Endothelial cell of umbilical vein (primary cell): ENCODE data around the gene PPP1R8. TPM values are rescaled to one million over a fixed set of nuclear protein-coding genes. Genes with fewer than 3 reads are reported as not detected.

ENCODE experiments used
- BruUV-seq: library from RNA; stranded (reverse); fragments of 400-500 nt; replicated peaks from 2 replicates; lab custom pipeline; 2021; lab: Mats Ljungman, UMichigan
- CTCF ChIA-PET: fragments of 300-600, 350-600 bp; sonication (Branson Sonifier 250); formaldehyde crosslinking; loops from one replicate; lab custom pipeline; 2021; ENCODE audit warnings: antibody characterized with exemption, inconsistent platforms; lab: Charles Lee
- POLR2A ChIA-PET: fragments of 300-600, 350-600 bp; sonication (Branson Sonifier 250); formaldehyde crosslinking; loops from one replicate; lab custom pipeline; 2021; ENCODE audit warnings: antibody characterized with exemption, inconsistent platforms; lab: Charles Lee
- DNase-seq: peaks from one replicate; pipeline ENCODE4 v3.0.0-alpha.2; 2011; ENCODE audit warnings: low read depth, low spot score
- FAIRE-seq: peaks from 2 replicates; lab custom pipeline; 2011; peaks lifted over from hg19 to GRCh38; lab: Jason Lieb, UNC
- H2AFZ ChIP-seq: 2 replicates; pipeline ENCODE4 v1.6.0; 2012; ENCODE audit warnings: low read depth, low read length, control low read depth, inconsistent platforms
- H3K27ac ChIP-seq: 2 replicates; pipeline ENCODE4 v1.5.1; 2011; ENCODE audit warnings: low read depth, mild to moderate bottlenecking, control low read depth, low read length, moderate library complexity; ENCODE audit not compliant: insufficient read depth
- H3K27me3 ChIP-seq, 2 experiments: 2 replicates each; pipeline versions ENCODE4 v1.6.0 to v1.6.1; 2011; ENCODE audit warnings: low read length in 2 of 2, mixed read lengths in 1 of 2; ENCODE audit not compliant: control insufficient read depth in 2 of 2, insufficient read depth in 2 of 2
- H3K36me3 ChIP-seq, 2 experiments: 2 replicates in 1 of 2; 3 replicates in 1 of 2; pipeline ENCODE4 v1.5.1; 2011; ENCODE audit warnings: low read length in 2 of 2, mild to moderate bottlenecking in 1 of 2, moderate library complexity in 1 of 2; ENCODE audit not compliant: control insufficient read depth in 2 of 2, insufficient read depth in 2 of 2; ENCODE audit errors: extremely low read depth in 1 of 2
- H3K4me1 ChIP-seq: 3 replicates; pipeline ENCODE4 v1.5.1; 2011; ENCODE audit warnings: mild to moderate bottlenecking, low read length; ENCODE audit not compliant: control insufficient read depth, insufficient read depth; ENCODE audit errors: extremely low read depth
- H3K4me2 ChIP-seq: 2 replicates; pipeline ENCODE4 v1.6.1; 2011; ENCODE audit warnings: low read length, control low read depth, mixed read lengths; ENCODE audit not compliant: insufficient read depth
- H3K4me3 ChIP-seq, 3 experiments: fragments of 200-600 bp in 1 of 3; sonication (generic), shearing (Covaris generic) in 1 of 3; replicated peaks in 1 of 3; 2 replicates each; pipeline ENCODE4 v1.5.1; 2011 to 2016; ENCODE audit warnings: control low read depth in 3 of 3, low read length in 3 of 3, mild to moderate bottlenecking in 2 of 3, inconsistent platforms in 1 of 3, low read depth in 1 of 3, moderate library complexity in 1 of 3; ENCODE audit not compliant: insufficient read depth in 1 of 3
- H3K79me2 ChIP-seq: 2 replicates; pipeline ENCODE4 v1.6.0; 2012; ENCODE audit warnings: low read length, inconsistent platforms; ENCODE audit not compliant: control insufficient read depth, insufficient read depth
- H3K9ac ChIP-seq: replicated peaks from 2 replicates; pipeline ENCODE3; 2011; ENCODE audit warnings: low read length, control low read depth; ENCODE audit not compliant: insufficient read depth; ENCODE audit errors: extremely low read depth
- H3K9me1 ChIP-seq: replicated peaks from 3 replicates; pipeline ENCODE4 v1.6.0; 2011; ENCODE audit warnings: mild to moderate bottlenecking, low read length; ENCODE audit not compliant: control insufficient read depth, insufficient read depth; ENCODE audit errors: extremely low read depth
- H3K9me3 ChIP-seq: replicated peaks from 2 replicates; pipeline ENCODE4 v1.5.1; 2012; ENCODE audit warnings: low read length, inconsistent platforms; ENCODE audit not compliant: control insufficient read depth, insufficient read depth
- H4K20me1 ChIP-seq: replicated peaks from 2 replicates; pipeline ENCODE3; 2011; ENCODE audit warnings: mild to moderate bottlenecking, low read length; ENCODE audit not compliant: control insufficient read depth, insufficient read depth; ENCODE audit errors: extremely low read depth
- CTCF ChIP-seq, 2 donors: IDR thresholded peaks; 1 replicate in 1 of 2; 2 replicates in 1 of 2; pipeline ENCODE4 v1.5.1; 2011; ENCODE audit warnings: low read length in 2 of 2, mild to moderate bottlenecking in 2 of 2, moderate library complexity in 2 of 2, control low read depth in 1 of 2, inconsistent platforms in 1 of 2, low read depth in 1 of 2; ENCODE audit not compliant: insufficient read depth in 1 of 2; ENCODE audit errors: extremely low read depth in 1 of 2
- EZH2 ChIP-seq: IDR thresholded peaks from 2 replicates; pipeline ENCODE4 v1.6.1; 2012; ENCODE audit warnings: borderline replicate concordance, low read depth, mild to moderate bottlenecking, moderate library complexity, low read length, inconsistent platforms; ENCODE audit not compliant: severe bottlenecking
- FOS ChIP-seq: IDR thresholded peaks from 2 replicates; pipeline ENCODE4 v1.6.1; 2011; ENCODE audit warnings: mild to moderate bottlenecking, low read length, moderate library complexity, borderline replicate concordance; ENCODE audit not compliant: insufficient read depth
- GATA2 ChIP-seq: IDR thresholded peaks from 2 replicates; pipeline ENCODE4 v1.7.0; 2011; ENCODE audit warnings: low read depth, mild to moderate bottlenecking, moderate library complexity, mixed read lengths, low read length; ENCODE audit not compliant: insufficient read length, insufficient read depth
- JUN ChIP-seq: IDR thresholded peaks from 2 replicates; pipeline ENCODE4 v1.6.1; 2011; ENCODE audit warnings: borderline replicate concordance, low read depth; ENCODE audit not compliant: insufficient read length, insufficient read depth
- MYC ChIP-seq: IDR thresholded peaks from one replicate; pipeline ENCODE4 v1.6.1; 2011; ENCODE audit warnings: mild to moderate bottlenecking, low read depth, low read length
- POLR2A ChIP-seq: IDR thresholded peaks from 2 replicates; pipeline ENCODE4 v1.6.1; 2012; ENCODE audit warnings: low read depth, mild to moderate bottlenecking, control low read depth, low read length
- POLR2AphosphoS5 ChIP-seq: IDR thresholded peaks from 2 replicates; pipeline ENCODE4 v1.6.1; 2012; ENCODE audit warnings: low read depth, mild to moderate bottlenecking, control low read depth, low read length, moderate library complexity; ENCODE audit not compliant: insufficient read depth
- dilution Hi-C: fragments of 300-500 bp; cut with MboI; formaldehyde crosslinking; loops from one replicate; pipeline ENCODE4 v1.15.0; 2019; ENCODE audit warnings: low sequenced_read_pairs; ENCODE audit not compliant: extremely low pct_ligation_motif_present
- intact Hi-C: fragments of 100-400 bp; cut with micrococcal nuclease; formaldehyde crosslinking; loops from one replicate; pipeline ENCODE4 v1.10.0; 2022
- polyA plus RNA-seq, 4 experiments: library from polyadenylated mRNA; depleted of rRNA in 3 of 4; stranded (reverse) in 3 of 4; unstranded in 1 of 4; fragments of >200 nt; gene quantifications; 2 replicates each; pipeline versions ENCODE4 v1.2.1 to v1.2.3, GENCODE V29; 2011 to 2012; ENCODE audit warnings: missing spikeins in 1 of 4
- total RNA-seq: library from RNA; stranded (reverse); gene quantifications from 2 replicates; pipeline ENCODE4 v1.2.3, GENCODE V29; 2021
- TF ChIP-seq, protein P1 (sequence below): IDR thresholded peaks from 2 replicates; pipeline ENCODE4 v1.6.1; 2011; ENCODE audit not compliant: insufficient read depth, insufficient read length

PPP1R8 gene
- total and polyA plus RNA-seq, 2 donors (not counting 3 experiments of a cell fraction or from before 2014, with no cell fraction given), result 39.0 to 48.5 TPM

GRCh38 chr1:27806758-27807157, 23.8 kb upstream of the PPP1R8 start:
- Histone ChIP-seq H3K36me3 (peaks cover 5 to 34% of the 10 kb centered on the region in 2 experiments), H3K27ac (no peak overlapping the region), H3K9me3 (no peaks in the 10 kb centered on the region), H3K27me3 (no peaks in the 10 kb centered on the region), H3K9me1 (no peaks in the 10 kb centered on the region), H3K4me2 (no peak overlapping the region), H3K9ac (no peak overlapping the region), H3K79me2 (no peaks in the 10 kb centered on the region), H4K20me1 (no peaks in the 10 kb centered on the region), H3K4me1 (no peaks in the 10 kb centered on the region), H2AFZ (no peak overlapping the region), H3K4me3 (no peak overlapping the region)
- BruUV-seq, result no TSS peak
- dilution Hi-C loops, result no loop called here
- TF ChIP-seq POLR2A (no peak), EZH2 (no peak), MYC (no peak), POLR2AphosphoS5 (no peak), GATA2 (no peak), CTCF (IDR thresholded peaks at IDR 0.05; ENCODE audit: extremely low read depth in 1 of 2, insufficient read depth in 1 of 2, low read depth in 1 of 2, low read length in 2 of 2) (no peak), FOS (no peak), JUN (no peak)
- TF ChIP-seq, protein P1, sequence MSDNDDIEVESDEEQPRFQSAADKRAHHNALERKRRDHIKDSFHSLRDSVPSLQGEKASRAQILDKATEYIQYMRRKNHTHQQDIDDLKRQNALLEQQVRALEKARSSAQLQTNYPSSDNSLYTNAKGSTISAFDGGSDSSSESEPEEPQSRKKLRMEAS, result no peak
- FAIRE-seq (no peak), DNase-seq (no peak)
- CTCF ChIA-PET, result no interaction called here
- intact Hi-C loops, result no loop called here
- POLR2A ChIA-PET, result no interaction called here
